Sigmoid colon (tissue), 7 donors: ENCODE measurements around the gene PRAMEF8. TPM values are rescaled to one million over a fixed set of nuclear protein-coding genes. Genes with fewer than 3 reads are reported as not detected.
"Not testable (repeated sequence)": the region's sequence is repeated elsewhere in the genome, so short reads cannot be mapped to it uniquely, and the experiment has no call there.

ENCODE experiments used
- DNase-seq: peaks from one replicate; pipeline ENCODE4 v3.0.0-alpha.2; 2019
- H3K27ac ChIP-seq, 4 donors: fragments of 200-600 bp; sonication (generic); one replicate each; pipeline ENCODE4 v1.5.1; 2016 to 2019; ENCODE audit warnings: mild to moderate bottlenecking in 1 of 4
- H3K27me3 ChIP-seq, 3 donors: fragments of 200-600 bp; sonication (generic); one replicate each; pipeline ENCODE4 v1.5.1; 2019; ENCODE audit warnings: mild to moderate bottlenecking in 1 of 3
- H3K36me3 ChIP-seq, 4 donors: fragments of 200-600 bp; sonication (generic); one replicate each; pipeline ENCODE4 v1.5.1; 2016 to 2019
- H3K4me1 ChIP-seq, 4 donors: fragments of 200-600 bp; sonication (generic); one replicate each; pipeline ENCODE4 v1.5.1; 2017 to 2019
- H3K4me3 ChIP-seq, 4 donors: fragments of 200-600 bp; sonication (generic); one replicate each; pipeline ENCODE4 v1.5.1; 2017 to 2019; ENCODE audit warnings: mild to moderate bottlenecking in 2 of 4, moderate library complexity in 1 of 4
- H3K9me3 ChIP-seq, 4 donors: fragments of 200-600 bp in 3 of 4; sonication (generic) in 3 of 4; one replicate each; pipeline versions ENCODE4 v1.5.1 to v1.6.1; 2013 to 2019
- WGBS, 2 donors: extraction: QIAGEN DNeasy Blood & Tissue Kit; methylation state at CpG; one replicate each; pipeline ENCODE4 v1.1.7; 2013; 5-methylcytosine and 5-hydroxymethylcytosine counted together
- intact Hi-C: fragments of 100-400 bp; cut with DNase I; formaldehyde crosslinking; loops from one replicate; pipeline ENCODE4 v1.15.1; 2023
- polyA plus RNA-seq, 3 donors: library from polyadenylated mRNA; stranded (reverse); fragments of 200-250 nt; gene quantifications; one replicate each; pipeline ENCODE4 v1.2.3, GENCODE V29; 2013
- total RNA-seq, 4 donors: library from RNA; depleted of rRNA; stranded (reverse); fragments of >200 nt; gene quantifications; one replicate each; pipeline ENCODE4 v1.1.0, GENCODE V29; 2016
- donor health status: healthy with polysubstance abuse.
- donor health status: Bipolar disorder and iron deficiency.
- donor health status: healthy.

Gene PRAMEF8
- total RNA-seq (not detected), polyA plus RNA-seq (not detected)

- H3K36me3 ChIP-seq, H3K27me3 ChIP-seq, H3K4me1 ChIP-seq, H3K4me3 ChIP-seq, H3K27ac ChIP-seq, H3K9me3 ChIP-seq, intact Hi-C loops, DNase-seq: not testable (repeated sequence)
- no CpG with 5 or more reads among the region's 1 CpG for WGBS, 2 donors
These were observed at the start of gene PRAMEF8 for GRCh38 chr1:13285037-13285436. TSS of gene PRAMEF8 (minus strand) at chr1:13285137. CDS start at chr1:13284091, 1,046 bp downstream.

- 55 to 62% methylated on average over 3 of the region's 4 CpGs for WGBS, 2 donors
- H3K9me3 ChIP-seq, H3K27me3 ChIP-seq, intact Hi-C loops, H3K4me3 ChIP-seq, H3K36me3 ChIP-seq, H3K4me1 ChIP-seq, H3K27ac ChIP-seq, DNase-seq: not testable (repeated sequence)
These were observed 30.3 kb upstream of the PRAMEF8 start, which contains the start of gene PRAMEF15 for GRCh38 chr1:13315281-13315680. TSS of gene PRAMEF15 (plus strand) at chr1:13315581. CDS start at chr1:13318408, 2,827 bp downstream.

GRCh38 chr1:13303239-13303638 is 18.3 kb upstream of the PRAMEF8 start, which contains the start of gene PRAMEF33:
TSS of gene PRAMEF33 (plus strand) at chr1:13303539. CDS start at chr1:13305955, 2,416 bp downstream.
- H3K9me3 ChIP-seq, H3K4me1 ChIP-seq, H3K27ac ChIP-seq, H3K4me3 ChIP-seq, intact Hi-C loops, H3K27me3 ChIP-seq, H3K36me3 ChIP-seq, DNase-seq: not testable (repeated sequence)
- WGBS, 2 donors: no CpG with 5 or more reads among the region's 1 CpG

- H3K27ac ChIP-seq, intact Hi-C loops: not testable (repeated sequence)
These were observed 17.3 kb upstream of the PRAMEF8 start for GRCh38 chr1:13302197-13302596.

GRCh38 chr1:13298699-13299098 is 13.8 kb upstream of the PRAMEF8 start:
- H3K9me3 ChIP-seq, DNase-seq, intact Hi-C loops, H3K27ac ChIP-seq, H3K36me3 ChIP-seq, H3K27me3 ChIP-seq, H3K4me3 ChIP-seq, H3K4me1 ChIP-seq: not testable (repeated sequence)
- 95 to 97% methylated on average over 12 to 14 of the region's 27 CpGs for WGBS, 2 donors

More at GRCh38 chr1:13302197-13302596, 17.3 kb upstream of the PRAMEF8 start:
- H3K36me3 ChIP-seq, DNase-seq, H3K4me1 ChIP-seq, H3K4me3 ChIP-seq, H3K9me3 ChIP-seq, H3K27me3 ChIP-seq: not testable (repeated sequence)

- H3K27ac ChIP-seq, H3K27me3 ChIP-seq, H3K36me3 ChIP-seq, H3K4me3 ChIP-seq, H3K9me3 ChIP-seq, DNase-seq, intact Hi-C loops, H3K4me1 ChIP-seq: not testable (repeated sequence)
- 84 to 99% methylated on average over 2 of the region's 5 CpGs for WGBS, 2 donors
These were observed 12.4 kb upstream of the PRAMEF8 start for GRCh38 chr1:13297216-13297931.

GRCh38 chr1:13289030-13289429 is 4.1 kb upstream of the PRAMEF8 start:
- DNase-seq, H3K27ac ChIP-seq, H3K4me3 ChIP-seq, H3K27me3 ChIP-seq, intact Hi-C loops, H3K9me3 ChIP-seq, H3K36me3 ChIP-seq, H3K4me1 ChIP-seq: not testable (repeated sequence)
- WGBS, 2 donors: 63 to 74% methylated on average over 1 to 2 of the region's 3 CpGs

- 66 to 84% methylated on average over 3 of the region's 3 CpGs for WGBS, 2 donors
- H3K9me3 ChIP-seq, H3K4me1 ChIP-seq, DNase-seq, H3K36me3 ChIP-seq, intact Hi-C loops, H3K27me3 ChIP-seq, H3K4me3 ChIP-seq, H3K27ac ChIP-seq: not testable (repeated sequence)
These were observed 5.3 kb downstream of the PRAMEF8 start for GRCh38 chr1:13279617-13280016.

GRCh38 chr1:13277016-13277415 is 7.9 kb downstream of the PRAMEF8 start:
- DNase-seq, intact Hi-C loops, H3K36me3 ChIP-seq, H3K27me3 ChIP-seq, H3K9me3 ChIP-seq, H3K27ac ChIP-seq, H3K4me1 ChIP-seq, H3K4me3 ChIP-seq: not testable (repeated sequence)
- 22 to 61% methylated on average over 3 to 5 of the region's 6 CpGs for WGBS, 2 donors

GRCh38 chr1:13265124-13265523 is 19.8 kb downstream of the PRAMEF8 start:
- H3K27ac ChIP-seq, DNase-seq, H3K4me3 ChIP-seq, H3K27me3 ChIP-seq, H3K4me1 ChIP-seq, intact Hi-C loops, H3K9me3 ChIP-seq, H3K36me3 ChIP-seq: not testable (repeated sequence)
- 6 to 45% methylated on average over 2 of the region's 3 CpGs for WGBS, 2 donors

GRCh38 chr1:13253898-13254297 is 31.0 kb downstream of the PRAMEF8 start, which contains the start of gene PRAMEF5:
TSS of gene PRAMEF5 (plus strand) at chr1:13254198. CDS start at chr1:13259269, 5,071 bp downstream.
- H3K9me3 ChIP-seq, H3K27me3 ChIP-seq, H3K36me3 ChIP-seq, intact Hi-C loops, DNase-seq, H3K4me3 ChIP-seq, H3K4me1 ChIP-seq, H3K27ac ChIP-seq: not testable (repeated sequence)
- WGBS, 2 donors: 93 to 94% methylated on average over 2 of the region's 5 CpGs

GRCh38 chr1:13247122-13247521 is 37.8 kb downstream of the PRAMEF8 start:
- intact Hi-C loops, H3K9me3 ChIP-seq, H3K27me3 ChIP-seq, DNase-seq, H3K27ac ChIP-seq, H3K36me3 ChIP-seq, H3K4me3 ChIP-seq, H3K4me1 ChIP-seq: not testable (repeated sequence)
- 81 to 88% methylated on average over 6 of the region's 7 CpGs for WGBS, 2 donors

- intact Hi-C loops, H3K4me1 ChIP-seq: not testable (repeated sequence)
These were observed 38.4 kb downstream of the PRAMEF8 start for GRCh38 chr1:13246554-13246871.

More at GRCh38 chr1:13246554-13246871, 38.4 kb downstream of the PRAMEF8 start:
- WGBS, 2 donors: 78 to 81% methylated on average over 2 of the region's 2 CpGs
- not testable (repeated sequence) for H3K36me3 ChIP-seq, H3K9me3 ChIP-seq, H3K27ac ChIP-seq, H3K4me3 ChIP-seq, DNase-seq, H3K27me3 ChIP-seq
